T-helper 1 cell (primary cell): ENCODE results near the gene RCHY1.
"Not testable (repeated sequence)": the region's sequence is repeated elsewhere in the genome, so short reads cannot be mapped to it uniquely, and the experiment has no call there.

Experiments used
- DNase-seq, 5 donors: peaks; one replicate each; pipeline ENCODE4 v3.0.0-alpha.2; 2012 to 2020
- total RNA-seq, 4 donors: gene quantifications; one replicate each; lab custom pipeline; 2026; lab: John Stamatoyannopoulos, UW

Gene RCHY1
- total RNA-seq = 19.3 to 39.0 (median 34.2) reads per million in 4 donors

DNA sequence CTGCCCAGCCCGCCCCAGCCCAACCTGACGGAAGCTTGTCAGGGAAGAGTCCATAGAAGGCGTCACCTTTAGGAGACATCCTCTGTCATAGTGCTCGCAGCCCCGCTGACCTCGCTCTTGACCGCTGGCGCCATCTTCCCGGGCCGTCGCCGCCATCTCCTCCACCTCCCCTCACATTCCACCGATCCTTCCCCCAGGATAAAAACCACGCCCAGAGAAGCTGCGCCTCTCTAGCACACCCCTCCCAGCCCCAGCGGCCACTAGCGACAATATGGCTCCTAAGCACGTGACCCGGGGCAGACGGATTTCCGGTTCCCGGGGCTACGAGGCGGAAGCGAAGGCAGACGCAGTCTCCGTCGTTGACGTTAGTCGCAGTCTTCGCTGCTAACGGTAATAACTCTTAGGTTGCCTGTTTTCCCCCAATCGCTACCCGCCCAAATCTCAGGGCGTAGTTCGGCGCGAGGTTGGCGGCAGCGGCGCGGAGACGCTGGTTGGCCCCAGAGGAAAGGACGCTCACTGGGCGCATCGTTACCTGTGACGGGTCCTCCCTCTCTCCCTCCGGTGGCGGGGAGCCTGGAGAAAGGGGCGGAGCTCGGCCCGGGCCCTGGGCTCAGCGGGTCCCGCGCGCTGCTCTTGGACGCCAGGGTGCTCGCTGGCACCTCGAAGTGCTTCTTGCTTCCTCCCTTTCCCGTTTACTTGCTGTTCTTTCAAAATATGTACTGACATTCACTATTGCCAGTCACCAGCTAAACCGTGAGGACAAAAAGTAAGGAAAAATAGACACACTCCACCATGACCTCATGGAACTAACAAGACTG, at the start of gene RCHY1, which contains the start of gene THAP6:
Gene RCHY1 (minus strand): TSS at position 273 of the 818 bp plus-strand sequence. CDS start 117 bp downstream, at position 156.
Gene THAP6 (plus strand): TSS at position 343 of the 818 bp plus-strand sequence. CDS start 980 bp downstream, outside the sequence.
- peak; percentile 86 to 94 (median 91) for DNase-seq

DNA sequence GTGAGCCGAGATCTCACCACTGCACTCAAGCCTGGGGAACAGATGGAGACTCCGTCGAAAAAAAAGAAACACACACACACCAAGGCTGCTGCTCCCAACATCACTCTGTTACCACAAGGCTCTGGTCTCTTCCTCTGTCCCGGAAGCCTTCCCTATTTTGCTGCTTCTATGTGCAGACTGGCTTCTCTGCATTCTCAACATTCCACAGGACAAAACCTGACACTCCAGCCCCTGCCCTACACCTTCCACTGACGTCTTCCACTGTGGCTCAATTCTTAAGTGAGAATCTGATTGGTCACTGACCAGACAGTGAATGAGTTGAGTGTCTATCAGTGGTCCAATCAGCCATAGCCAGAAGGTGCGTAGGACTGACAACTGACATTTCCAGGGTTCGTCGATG, 47.6 kb upstream of the RCHY1 start:
- no peak for DNase-seq

DNA sequence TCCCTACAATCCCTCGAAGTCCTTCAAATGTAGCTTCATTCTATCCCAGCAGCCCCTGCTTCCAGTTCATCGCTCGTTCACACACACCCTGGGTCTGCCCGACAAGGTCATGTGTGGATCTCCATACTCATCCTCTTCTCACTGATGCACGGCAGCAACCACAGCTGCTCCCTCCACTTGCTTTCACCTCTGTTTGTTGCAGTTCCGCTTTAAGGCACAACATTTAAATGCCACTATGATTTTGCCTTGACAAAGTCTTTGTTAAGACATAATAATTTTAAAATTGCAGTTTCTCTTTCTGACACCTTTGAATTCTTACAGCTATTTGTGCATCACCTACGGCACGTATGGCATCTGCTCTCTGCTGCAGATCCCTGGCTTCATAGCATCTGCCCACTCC, 43.5 kb upstream of the RCHY1 start:
- DNase-seq = no peak

DNA sequence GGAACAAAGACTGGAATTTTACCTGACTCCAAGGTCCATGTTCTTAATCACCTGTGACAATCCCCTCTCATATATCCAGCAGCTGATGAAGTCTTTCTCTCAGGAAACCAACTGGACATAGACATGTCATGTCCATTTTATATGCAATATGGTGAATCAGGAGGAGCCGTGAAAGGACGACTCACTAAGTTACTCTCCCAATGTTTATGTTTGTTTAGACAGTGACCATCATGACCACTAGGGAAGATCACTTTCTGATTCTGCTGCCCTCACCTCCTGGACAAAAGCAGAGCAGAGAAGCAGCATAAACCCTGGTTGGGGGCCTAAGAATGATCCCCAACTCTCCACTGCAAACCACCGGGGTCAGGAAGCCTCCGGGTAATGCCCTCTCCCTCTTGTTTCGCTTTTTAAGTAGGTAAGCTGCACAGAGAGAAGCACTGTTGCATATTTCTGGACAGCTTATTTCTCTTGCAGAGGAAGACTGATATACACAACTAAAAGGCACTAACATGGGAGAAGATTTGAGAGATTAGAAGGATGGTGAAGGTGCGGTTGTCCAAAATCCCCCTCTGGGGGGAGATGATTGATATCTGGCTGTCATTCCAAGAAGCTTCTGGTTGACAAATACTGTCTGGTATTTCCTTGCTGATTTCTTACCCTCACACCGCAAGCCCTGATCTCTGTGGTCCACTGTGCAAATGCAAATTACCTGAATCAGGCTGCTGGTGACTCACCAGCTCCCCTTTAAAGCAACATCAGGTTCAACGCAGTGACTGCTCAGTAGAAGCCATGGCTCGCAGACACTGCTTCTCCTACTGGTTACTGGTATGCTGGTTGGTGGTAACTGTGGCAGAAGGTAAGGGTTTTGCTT, 41.3 kb upstream of the RCHY1 start, which contains the start of gene ODAPH:
Gene ODAPH (plus strand): TSS at position 773 of the 871 bp plus-strand sequence. CDS start 17 bp downstream, at position 790.
- DNase-seq = peak in 1 of 5 donors; percentile 61

DNA sequence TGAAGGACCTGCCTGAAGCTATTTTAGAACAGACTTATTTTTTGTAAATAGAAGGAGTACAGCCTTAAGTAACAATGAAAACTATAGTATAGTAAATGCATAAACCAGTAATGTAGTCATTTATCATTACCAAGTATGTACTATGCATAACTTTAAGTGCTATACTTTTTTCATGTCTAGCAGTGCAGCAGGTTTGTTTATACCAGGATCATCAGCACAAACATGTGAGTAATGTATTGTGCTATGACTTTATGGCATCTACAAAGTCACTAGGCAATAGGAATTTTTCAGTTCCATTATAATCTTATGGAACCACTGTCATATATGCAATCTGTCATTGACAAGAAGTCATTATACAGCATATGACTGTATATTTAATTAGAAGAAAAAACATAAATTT, 38.2 kb upstream of the RCHY1 start:
- DNase-seq = no peak

DNA sequence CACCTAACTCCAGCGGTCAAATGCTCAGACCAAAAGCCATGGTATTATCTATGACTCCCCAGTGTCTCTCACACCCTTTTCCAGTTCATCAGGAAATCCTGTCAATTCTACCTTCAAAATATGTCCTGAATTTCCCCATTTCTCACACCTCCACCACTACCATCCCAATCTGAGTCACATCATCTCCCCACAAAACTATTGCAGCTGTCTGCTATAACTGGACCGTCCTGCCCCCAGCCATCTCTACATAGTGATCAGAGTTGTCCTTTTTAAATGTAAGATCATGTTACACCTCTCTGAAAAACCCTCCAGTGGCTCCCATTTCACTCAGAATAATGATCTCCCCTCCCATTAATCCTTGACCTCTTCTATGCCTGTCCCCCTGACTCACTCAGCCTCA, 34.8 kb upstream of the RCHY1 start:
- no peak for DNase-seq

DNA sequence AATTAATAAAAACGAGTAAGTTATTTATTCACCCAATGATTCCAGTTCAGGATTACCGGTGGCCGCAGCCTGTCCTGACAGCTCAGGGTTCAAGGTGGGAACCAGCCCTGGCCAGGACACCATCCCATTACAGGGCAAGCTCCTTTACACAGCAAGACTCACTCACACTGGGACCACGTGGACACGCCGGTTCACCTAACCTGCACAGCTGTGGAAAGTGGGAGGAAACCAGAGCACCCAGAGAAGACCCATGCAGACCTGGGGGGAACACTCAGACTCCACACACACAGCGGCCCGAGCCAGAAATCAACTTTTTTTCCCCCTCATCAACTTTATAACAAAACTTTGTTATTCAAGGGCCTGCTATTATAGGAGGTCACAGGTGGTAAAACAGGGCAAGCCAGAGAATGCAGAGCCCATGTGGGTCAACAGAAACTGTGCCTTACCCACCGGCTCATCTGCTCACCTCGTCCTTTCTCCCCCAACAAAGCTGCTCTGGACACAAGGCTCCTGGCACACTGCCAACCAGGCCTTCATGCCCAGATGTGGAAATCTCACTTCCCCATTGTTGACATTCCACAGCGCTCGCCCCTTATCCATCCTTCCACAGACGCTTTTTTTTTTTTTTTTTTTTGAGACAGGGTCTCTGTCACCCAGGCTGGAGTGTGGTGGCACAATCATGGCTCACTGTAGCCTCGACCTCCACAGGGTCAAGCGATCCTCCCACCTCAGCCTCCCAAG, 33.6 kb upstream of the RCHY1 start:
- no peak for DNase-seq

DNA sequence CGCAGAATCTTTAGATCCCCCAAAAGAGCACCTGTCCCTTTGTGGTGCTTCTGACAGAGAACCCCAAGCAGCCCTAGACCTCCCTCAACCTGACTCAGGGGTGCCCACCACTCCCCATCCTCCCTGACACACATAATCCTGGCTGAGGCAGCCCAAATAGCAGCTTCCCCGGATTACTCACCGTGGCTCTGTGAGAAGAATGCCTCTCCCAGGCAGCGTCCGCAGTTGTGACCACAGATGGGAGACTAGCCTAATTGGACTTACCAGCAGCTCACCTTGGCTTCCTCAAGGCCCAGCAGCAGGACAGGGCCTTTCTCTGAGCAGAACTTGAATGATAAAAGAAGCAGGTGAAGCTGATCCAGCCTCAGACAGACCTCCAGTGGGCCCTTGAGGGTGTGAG, 31.3 kb upstream of the RCHY1 start:
- DNase-seq = no peak

DNA sequence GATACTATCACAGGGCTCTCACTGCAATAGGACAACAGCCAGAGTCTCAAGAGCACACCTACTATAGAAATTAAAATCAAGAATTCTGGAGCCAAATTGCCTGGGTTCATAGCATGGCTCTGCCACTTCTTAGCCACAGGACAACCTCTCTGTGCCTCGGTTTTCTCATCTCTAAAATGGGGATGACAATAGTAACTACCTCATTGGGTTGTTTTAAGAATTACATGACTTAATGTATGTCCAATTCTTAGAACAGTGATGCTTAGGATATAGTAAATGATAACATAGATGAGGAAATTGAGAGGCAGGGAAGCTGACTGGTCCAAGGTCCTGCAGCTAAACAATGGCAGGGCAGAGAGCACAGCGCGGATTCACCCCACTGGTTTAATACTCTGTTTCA, 30.7 kb upstream of the RCHY1 start:
- DNase-seq = no peak

DNA sequence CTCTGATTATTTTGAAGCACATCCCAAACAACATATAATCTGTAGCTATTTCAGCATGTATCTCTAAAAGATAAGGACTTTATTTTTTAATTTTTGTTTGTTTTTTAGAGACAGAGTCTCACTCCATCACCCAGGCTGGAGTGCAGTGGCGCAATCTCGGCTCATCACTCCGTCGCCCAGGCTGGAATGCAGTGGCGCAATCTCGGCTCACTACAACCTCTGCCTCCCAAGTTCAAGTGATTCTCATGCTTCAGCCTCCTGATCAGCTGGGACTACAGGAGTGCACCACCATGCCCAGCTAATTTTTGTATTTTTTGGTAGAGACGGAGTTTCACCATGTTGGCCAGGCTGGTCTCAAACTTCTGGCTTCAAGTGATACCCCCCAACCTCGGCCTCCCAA, 30.0 kb upstream of the RCHY1 start:
- DNase-seq = not testable (repeated sequence)

DNA sequence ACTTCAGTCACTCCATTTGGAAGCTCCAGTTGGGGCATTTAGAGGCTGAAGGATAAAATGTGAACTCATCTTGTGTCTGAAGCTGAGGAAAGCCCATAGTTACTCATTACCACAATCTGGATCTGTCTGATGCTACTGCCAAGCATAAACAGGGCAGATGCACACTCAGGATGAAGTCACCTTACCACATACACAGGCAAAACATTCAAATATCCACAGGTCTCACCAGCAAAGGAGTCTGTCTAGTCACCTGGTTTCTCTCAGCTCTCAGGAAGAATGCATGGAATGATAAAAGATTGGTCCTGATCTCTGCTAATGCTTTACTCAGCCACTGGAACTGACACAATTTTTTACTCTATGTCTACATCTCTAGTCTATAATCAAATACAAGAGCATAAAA, 28.6 kb upstream of the RCHY1 start:
- DNase-seq = no peak

DNA sequence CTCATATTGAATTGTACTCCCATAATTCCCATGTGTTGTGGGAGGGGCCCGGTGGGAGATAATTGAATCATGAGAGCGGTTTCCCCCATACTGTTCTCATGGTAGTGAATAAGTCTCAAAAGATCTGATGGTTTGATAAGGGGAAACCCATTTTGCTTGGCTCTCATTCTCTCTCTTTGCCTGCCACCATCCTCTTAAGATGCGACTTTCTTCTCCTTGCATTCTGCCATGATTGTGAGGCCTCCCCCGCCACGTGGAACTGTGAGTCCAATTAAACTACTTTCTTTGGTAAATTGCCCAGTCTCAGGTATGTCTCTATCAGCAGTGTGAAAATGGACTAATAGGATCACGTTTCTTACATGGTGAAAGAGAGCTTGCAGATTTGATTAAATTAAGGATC, 23.1 kb upstream of the RCHY1 start:
- DNase-seq = not testable (repeated sequence)

DNA sequence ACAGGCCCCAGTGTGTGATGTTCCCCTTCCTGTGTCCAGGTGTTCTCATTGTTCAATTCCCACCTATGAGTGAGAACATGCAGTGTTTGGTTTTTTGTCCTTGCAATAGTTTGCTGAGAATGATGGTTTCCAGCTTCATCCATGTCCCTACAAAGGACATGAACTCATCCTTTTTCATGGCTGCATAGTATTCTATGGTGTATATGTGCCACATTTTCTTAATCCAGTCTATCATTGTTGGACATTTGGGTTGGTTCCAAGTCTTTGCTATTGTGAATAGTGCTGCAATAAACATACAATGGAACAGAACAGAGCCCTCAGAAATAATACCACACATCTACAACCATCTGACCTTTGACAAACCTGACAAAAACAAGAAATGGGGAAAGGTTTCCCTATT, 19.7 kb upstream of the RCHY1 start:
- DNase-seq = not testable (repeated sequence)

DNA sequence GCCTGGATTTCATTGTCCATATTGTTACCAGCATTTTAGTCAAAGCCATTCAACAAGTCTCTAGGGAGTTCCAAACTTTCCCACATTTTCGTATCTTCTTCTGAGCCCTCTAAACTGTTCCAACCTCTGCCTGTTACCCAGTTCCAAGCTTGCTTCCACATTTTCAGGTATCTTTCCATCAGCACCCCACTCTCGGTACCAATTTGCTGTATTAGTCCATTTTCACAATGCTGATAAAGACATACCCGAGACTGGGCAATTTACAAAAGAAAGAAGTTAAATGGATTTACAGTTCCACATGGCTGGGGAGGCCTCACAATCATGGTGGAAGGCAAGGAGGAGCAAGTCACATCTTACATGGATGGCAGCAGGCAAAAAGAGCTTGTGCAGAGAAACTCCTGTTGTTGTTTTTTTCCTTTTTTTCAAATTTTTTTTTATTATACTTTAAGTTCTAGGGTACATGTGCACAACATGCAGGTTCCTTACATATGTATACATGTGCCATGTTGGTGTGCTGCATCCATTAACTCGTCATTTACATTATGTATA, 19.2 kb upstream of the RCHY1 start:
- not testable (repeated sequence) for DNase-seq

DNA sequence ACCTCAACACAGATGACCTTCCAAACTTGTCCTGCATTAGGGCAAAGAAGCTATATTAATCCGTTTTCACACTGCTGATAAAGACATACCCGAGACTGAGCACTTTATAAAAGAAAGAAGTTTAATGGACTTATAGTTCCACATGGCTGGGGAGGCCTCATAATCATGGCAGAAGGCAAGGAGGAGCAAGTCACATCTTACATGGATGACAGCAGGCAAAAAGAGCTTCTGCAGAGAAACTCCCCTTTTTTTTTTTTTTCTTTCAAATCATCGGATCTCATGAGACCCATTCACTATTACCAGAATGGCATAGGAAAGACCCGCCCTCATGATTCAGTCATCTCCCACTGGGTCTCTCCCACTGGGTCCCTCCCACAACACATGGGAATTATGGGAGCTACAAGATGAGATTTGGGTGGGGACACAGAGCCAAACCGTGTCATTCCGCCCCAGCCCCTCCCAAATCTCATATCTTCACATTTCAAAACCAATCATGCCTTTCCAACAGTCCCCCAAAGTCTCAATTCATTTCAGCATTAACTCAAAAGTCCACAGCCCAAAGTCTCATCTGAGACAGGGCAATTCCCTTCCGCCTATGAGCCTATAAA, 17.4 kb upstream of the RCHY1 start:
- not testable (repeated sequence) for DNase-seq

DNA sequence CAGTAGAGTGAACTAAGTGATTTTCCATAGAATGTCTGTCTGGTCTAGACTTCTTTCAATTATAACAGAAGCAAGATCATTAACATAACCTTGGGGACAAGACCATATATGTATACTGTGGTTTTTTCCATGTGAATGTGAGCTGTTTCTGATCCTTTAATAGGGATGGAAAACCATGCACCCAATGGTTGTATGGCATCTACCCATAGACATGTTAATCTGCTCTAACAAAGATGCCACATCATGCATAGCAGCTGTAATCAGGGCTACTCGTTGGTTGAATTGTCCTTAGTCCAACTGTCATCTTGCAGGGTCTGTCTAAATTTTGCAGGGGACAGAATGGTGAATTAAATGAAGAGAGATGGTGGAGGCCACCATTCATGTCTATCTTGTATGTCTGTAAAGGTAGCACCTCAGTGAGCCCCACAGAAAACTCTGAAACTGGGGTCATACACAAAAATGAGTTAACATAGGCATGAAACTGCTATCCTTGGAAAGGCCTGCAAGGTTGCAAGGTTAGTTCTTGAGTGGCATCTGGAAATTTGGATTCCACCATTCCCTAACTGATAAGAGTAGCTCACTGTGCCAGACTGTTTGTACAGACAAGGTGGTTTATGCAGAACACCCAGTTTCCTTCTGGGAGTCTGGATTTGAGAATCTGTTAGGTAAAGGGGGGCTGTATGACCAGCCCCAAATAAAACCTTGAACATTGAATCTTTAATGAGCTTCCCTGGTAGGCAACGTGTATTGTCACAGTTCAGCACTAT, 16.5 kb upstream of the RCHY1 start:
- DNase-seq = no peak

DNA sequence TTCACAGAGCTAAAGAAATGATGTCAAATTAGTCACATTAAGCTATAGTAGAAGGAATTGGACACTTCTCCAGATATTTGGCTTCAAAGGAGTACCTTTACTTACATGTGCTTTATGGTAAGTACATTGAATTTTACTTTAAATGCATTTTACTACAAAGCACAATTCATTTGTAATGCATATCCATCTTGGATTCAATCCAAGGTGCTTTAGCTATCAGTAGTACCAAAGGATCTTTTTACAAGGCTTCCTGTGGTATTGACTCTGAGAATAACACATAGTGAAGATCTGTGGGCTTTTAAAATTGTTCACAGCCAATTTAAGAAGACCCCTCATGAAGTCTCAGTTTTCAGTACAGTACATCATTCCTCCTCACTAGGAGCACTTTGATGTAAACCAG, 13.3 kb upstream of the RCHY1 start:
- DNase-seq = no peak

DNA sequence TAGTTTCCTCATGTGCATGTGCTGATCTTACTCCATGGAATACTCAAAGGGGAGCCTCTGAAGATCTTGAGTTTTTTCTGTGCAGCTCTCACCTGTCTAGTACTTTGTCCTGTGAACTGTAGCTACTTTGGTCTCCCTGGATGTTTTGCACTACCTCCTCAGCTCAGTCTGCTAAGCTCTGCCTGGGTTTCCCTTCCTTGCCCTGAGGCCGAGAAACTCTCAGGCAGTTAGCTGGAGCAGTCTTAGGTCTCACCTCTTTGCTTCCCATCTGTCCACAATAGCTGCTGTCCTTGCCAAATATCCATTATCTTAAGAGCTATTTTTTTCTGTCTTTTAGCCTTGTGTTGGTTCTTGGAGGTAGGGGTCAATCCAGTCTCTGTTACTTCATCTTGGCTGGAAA, 11.7 kb upstream of the RCHY1 start:
- DNase-seq = no peak

DNA sequence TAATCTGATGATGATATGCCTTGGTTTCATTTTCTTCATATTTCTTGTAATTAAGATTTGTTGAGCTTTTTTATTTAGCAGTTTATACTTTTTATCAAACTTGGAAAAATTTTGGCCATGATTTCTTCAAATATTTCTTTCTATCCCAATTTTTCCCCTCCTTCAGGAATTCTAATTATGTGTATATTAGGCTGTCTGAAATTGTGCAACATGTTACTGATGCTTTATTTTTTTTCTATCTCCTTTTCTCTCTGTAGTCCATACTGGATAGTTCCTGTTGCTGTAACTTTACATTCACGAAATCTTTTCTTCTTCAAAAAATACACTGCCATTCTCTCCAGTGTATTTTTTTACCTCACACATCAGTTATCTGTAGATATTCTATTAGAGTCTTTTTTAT, 10.9 kb upstream of the RCHY1 start:
- DNase-seq = no peak

DNA sequence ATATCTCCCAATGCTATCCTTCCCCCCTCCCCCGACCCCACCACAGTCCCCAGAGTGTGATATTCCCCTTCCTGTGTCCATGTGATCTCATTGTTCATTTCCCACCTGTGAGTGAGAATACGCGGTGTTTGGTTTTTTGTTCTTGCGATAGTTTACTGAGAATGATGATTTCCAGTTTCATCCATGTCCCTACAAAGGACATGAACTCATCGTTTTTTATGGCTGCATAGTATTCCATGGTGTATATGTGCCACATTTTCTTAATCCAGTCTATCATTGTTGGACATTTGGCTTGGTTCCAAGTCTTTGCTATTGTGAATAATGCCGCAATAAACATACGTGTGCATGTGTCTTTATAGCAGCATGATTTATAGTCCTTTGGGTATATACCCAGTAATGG, 5.2 kb upstream of the RCHY1 start:
- DNase-seq = not testable (repeated sequence)

DNA sequence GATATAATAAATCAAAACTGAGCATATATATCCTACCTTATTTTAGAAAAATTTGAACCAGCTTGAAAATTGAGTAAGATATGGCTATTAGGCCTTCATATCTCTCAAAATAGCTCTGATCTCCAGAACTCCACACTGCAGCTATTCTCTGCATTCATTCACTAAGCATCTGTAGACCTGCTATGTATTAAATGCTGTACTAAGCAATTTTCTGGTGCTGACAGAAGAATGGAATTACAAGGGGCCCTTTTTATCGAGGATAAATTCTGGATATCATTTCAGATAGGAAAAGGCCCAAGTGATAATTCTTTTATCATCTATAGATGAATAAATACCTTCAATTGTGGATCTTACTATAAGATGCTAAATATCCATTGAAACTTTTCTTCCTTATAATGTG, 1.9 kb upstream of the RCHY1 start:
- no peak for DNase-seq
